ENCODE results near the gene CNEP1R1. TPM values are rescaled to one million over a fixed set of nuclear protein-coding genes. Genes with fewer than 3 reads are reported as not detected.

Gene CNEP1R1, protein sequence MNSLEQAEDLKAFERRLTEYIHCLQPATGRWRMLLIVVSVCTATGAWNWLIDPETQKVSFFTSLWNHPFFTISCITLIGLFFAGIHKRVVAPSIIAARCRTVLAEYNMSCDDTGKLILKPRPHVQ
- total RNA-seq = 47.3 TPM

GRCh38 chr16:50024684-50025536 lies at the start of gene CNEP1R1:
Gene CNEP1R1 (plus strand): TSS chr16:50025225. CDS start chr16:50025316, 91 bp downstream.

DNA sequence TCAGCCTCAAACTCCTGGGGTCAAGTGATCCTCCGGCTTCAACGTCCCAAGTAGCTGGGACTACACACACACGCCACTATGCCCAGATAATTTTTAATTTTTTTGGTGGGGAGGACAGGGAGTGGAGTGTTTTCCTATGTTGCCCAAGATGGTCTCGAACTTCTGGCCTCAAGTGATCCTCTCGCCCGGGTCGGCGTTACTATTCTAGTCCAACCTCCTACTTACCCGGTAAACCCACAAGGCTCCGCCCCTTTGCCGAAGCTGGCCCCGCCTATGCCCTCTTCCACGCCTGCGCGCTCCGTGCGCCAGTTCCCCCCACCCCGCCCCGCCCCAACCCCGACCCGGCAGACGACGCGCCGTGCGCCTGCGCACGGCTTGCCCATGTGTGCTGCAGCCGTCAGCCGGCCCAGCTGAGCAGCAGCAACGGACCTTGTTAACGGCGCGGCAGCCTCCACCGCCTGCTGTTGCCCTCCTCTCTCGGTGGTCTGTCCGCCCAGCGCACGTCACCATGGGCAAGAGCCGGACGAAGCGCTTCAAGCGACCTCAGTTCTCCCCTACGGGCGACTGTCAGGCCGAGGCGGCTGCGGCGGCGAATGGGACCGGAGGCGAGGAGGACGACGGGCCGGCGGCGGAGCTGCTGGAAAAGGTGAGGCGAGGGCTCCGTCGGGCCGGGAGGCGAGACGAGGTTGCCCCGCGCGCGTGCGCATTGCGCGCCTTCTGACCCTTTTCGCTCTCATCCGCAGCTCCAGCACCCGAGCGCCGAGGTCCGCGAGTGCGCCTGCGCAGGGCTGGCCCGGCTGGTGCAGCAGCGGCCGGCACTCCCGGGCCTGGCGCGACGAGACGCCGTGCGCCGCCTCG lies 40.8 kb downstream of the CNEP1R1 start, which contains the start of gene HEATR3:
HEATR3 (plus strand) TSS at position 347 of the 858 bp plus-strand sequence; CDS start at position 509, 162 bp downstream.

Small RNAs within 50 kb of the gene (small RNA-seq; reads per million reads assigned to genes)
- not detected for gene RF00017

Other genes with a start within 250 kb of the CNEP1R1 start
- 30.9 TPM for gene ZNF423, start 169.1 kb upstream of the CNEP1R1 start, total RNA-seq
- gene HEATR3, start 40.7 kb downstream of the CNEP1R1 start, total RNA-seq = 23.1 TPM
- gene TENT4B, start 128.1 kb downstream of the CNEP1R1 start, total RNA-seq = 30.4 TPM
- gene ADCY7, start 241.3 kb downstream of the CNEP1R1 start, total RNA-seq = 14.1 TPM